Measurements from ENCODE around the gene CAPN12.
"Not testable (repeated sequence)": the region's sequence is repeated elsewhere in the genome, so short reads cannot be mapped to it uniquely, and the experiment has no call there.

Gene CAPN12, protein sequence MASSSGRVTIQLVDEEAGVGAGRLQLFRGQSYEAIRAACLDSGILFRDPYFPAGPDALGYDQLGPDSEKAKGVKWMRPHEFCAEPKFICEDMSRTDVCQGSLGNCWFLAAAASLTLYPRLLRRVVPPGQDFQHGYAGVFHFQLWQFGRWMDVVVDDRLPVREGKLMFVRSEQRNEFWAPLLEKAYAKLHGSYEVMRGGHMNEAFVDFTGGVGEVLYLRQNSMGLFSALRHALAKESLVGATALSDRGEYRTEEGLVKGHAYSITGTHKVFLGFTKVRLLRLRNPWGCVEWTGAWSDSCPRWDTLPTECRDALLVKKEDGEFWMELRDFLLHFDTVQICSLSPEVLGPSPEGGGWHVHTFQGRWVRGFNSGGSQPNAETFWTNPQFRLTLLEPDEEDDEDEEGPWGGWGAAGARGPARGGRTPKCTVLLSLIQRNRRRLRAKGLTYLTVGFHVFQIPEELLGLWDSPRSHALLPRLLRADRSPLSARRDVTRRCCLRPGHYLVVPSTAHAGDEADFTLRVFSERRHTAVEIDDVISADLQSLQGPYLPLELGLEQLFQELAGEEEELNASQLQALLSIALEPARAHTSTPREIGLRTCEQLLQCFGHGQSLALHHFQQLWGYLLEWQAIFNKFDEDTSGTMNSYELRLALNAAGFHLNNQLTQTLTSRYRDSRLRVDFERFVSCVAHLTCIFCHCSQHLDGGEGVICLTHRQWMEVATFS

GRCh38 chr19:38744298-38744681 is at the start of gene CAPN12:
Gene CAPN12, minus strand, starts transcription at chr19:38744474. Its CDS starts 309 bp downstream, at chr19:38744165.
- in situ Hi-C loops (cut with MboI; ENCODE audit: low sequenced_read_pairs), result no loop called here

DNA sequence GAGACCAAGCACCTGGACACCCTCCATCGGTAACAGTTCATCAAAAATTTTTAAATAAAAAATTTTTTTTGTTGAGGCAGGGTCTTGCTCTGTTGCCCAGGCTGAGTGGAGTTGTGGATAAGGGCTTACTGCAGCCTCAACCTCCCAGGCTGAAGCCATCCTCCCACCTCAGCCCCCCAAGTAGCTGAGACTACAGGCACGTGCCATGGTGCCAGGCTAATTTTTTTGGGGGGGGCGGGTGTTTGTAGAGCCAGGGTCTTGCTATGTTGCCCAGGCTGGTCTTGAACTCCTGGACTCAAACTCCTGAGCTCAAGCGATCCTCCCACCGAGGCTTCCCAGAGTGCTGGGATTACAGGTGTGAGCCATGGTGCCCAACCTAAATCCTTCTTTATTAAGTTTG is 49.4 kb upstream of the CAPN12 start:
- in situ Hi-C loops (cut with MboI; ENCODE audit: low sequenced_read_pairs), result no loop called here

GRCh38 chr19:38793177-38793576 is 48.9 kb upstream of the CAPN12 start:
- in situ Hi-C loops (cut with MboI; ENCODE audit: low sequenced_read_pairs), result no loop called here

DNA sequence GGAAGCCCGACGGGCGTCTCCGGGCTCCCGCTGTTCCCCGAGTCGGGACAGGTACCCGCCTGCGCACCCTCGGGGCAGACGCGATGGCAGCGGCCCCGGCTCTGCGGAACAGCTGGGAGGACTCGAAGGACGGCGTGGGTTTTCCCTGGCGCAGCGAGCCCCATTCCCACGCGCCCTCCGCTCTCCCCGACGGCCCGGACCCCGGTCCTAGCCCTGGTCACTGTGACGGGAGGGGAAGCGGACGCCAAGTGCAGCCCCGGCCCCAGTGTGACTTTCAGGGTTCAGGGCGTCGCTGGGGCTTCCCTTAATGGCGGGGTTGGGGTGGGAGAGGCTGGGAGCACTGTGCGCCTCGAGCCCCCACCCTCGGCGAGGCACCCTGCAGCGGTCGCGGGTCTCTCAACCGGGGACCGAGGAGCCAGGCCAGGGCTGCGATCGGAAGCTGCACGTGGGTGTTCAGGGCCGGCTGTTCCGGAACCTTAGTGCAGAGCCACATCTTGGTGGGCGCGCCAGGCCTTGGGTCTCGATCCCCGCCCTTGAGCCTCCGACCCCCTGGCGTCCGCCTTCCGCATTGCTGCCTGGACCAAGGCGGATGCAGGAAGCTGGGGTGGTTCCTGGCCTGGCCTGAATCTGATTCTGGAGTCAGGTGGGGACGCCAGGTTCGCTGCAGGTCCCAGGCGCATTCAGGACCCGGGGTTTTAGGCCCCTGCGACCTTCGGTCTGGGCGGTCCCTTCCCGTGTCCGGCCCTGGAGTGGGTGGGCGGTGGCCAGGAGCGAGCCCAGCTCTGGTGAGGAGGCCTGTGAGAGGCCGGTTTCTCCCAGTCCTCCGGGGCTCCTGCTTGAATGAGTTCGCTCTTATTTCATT is 48.2 kb upstream of the CAPN12 start:
- in situ Hi-C loops (cut with MboI; ENCODE audit: low sequenced_read_pairs), result no loop called here

GRCh38 chr19:38791451-38792064 is 47.3 kb upstream of the CAPN12 start:
- in situ Hi-C loops (cut with MboI; ENCODE audit: low sequenced_read_pairs), result not testable (repeated sequence)

GRCh38 chr19:38790507-38791403 is 46.5 kb upstream of the CAPN12 start:
- in situ Hi-C loops (cut with MboI; ENCODE audit: low sequenced_read_pairs), result not testable (repeated sequence)

DNA sequence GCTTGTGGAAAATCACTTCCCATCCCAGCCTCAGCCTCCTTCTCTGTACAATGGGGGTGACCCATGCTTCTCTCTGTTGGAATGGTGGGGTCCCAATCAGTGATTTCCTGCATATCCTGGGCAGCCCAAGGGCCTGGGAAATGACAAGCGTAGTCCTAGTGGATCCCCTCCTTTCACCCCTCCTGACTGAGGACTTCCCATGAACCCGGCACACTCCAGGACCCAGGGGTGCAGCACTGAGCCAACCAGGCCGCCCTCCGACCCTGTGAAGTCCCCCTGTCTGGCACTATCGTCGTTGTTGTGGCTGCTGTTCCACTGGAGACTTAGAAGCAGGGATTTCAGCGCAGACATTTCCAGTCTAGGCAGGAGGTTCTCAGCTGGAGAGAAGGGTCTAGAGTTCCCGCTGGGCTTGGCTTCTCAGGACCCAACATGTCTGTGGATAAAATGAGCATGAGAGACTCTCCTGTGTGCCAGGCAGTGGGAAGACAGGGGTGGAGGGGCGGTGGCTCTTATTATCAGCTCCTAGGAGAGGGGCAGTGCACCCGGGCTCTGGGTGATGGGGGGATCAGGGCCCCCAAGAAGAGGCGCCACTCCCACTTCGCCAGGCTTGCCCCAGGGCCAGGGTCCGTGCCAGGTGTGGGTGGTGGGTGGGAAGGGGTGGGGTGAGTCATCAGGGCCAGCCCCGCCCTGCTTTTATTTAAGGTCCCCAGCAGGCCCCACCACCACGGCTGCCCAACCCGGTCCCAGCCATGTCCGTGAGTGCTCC is 44.4 kb upstream of the CAPN12 start, which contains the start of gene LGALS7B:
Gene LGALS7B (plus strand): TSS at position 723 of the 766 bp plus-strand sequence. CDS start 27 bp downstream, at position 750.
- in situ Hi-C loops (cut with MboI; ENCODE audit: low sequenced_read_pairs), result no loop called here

DNA sequence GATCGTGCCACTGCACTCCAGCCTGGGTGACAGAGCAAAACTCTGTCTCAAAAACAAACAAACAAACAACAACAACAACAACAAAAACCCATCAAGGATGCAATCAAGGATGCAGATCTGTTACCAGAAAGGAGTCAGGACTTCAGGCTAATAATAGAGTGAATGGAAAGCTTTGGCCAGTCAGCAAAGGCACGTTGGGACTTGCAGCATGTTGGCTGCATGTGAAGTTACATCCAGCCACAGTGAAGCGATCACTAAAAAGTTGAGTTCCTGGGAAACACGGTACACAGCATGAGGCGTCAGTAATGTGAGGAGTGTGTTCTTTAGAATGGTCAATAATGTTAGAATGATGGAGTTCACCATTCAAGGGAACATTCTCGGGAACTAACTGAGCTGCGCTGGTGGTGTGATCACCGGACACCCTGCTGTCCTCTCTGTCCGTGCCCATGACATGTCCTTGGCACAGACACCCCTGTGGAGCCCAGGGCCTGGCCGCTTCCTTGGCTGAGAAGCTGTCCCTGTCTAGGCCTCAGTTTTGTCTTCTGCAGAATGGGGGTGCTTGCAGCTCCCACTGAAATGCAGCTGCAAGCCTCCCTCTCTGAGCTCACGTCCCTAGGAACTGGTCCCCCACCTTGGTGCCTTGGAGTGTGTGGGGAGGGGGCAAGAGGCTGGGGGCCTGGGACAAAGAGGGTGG is 42.4 kb upstream of the CAPN12 start:
- in situ Hi-C loops (cut with MboI; ENCODE audit: low sequenced_read_pairs), result no loop called here

DNA sequence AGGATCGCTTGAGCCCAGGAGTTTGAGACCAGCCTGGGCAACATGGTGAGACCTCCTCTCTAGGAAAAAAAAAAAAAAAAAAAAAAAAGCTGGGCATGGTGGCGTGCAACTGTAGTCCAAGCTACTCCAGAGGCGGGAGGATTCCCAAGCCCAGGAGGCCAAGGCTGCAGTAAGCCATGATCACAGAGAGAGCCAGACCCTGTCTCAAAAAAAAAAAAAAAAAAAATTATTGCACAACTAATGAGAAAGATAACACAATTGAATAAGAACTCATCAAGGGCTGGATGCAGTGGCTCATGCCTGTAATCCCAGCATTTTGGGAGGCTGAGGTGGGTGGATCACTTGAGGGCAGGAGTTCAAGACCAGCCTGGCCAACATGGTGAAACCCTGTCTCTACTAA is 41.8 kb upstream of the CAPN12 start:
- in situ Hi-C loops (cut with MboI; ENCODE audit: low sequenced_read_pairs), result not testable (repeated sequence)

GRCh38 chr19:38785187-38785699 is 41.0 kb upstream of the CAPN12 start:
- in situ Hi-C loops (cut with MboI; ENCODE audit: low sequenced_read_pairs), result no loop called here

DNA sequence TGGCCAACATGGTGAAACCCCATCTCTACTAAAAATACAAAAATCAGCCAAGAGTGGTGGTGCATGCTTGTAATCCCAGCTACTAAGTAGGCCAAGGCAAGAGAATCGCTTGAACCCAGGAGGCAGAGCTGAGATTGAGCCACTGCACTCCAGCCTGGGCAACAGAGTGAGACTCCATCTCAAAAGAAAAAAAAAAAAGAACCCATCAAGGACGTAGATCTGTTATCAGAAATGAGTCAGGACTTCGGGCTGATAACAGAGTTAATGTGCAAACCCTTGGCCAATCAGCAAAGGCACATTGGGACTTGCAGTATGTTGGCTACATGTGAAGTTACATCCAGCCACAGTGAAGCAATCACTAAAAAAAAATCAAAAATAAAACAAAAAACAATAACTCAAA is 40.0 kb upstream of the CAPN12 start:
- in situ Hi-C loops (cut with MboI; ENCODE audit: low sequenced_read_pairs), result no loop called here

- in situ Hi-C loops (cut with MboI; ENCODE audit: low sequenced_read_pairs), result not testable (repeated sequence)
Observed at GRCh38 chr19:38782212-38782611, 37.9 kb upstream of the CAPN12 start.

DNA sequence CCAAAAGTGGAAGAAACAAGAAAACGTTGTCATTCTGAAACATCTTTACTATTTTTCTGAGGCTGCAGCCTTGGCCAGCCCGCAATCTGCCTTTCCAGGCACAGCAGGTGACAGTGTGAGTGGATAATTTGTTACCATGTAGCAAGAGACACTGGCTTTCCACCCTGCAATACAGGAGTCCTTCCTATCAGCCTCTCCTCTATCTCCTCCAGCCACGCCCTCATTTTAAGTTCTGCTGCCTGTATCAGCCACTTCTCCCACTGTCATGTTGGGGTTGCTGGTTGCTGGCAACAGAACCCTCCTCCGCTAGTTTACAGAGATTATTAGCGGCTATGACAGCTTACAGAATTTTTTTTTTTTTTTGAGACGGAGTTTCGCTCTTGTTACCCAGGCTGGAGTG is 36.8 kb upstream of the CAPN12 start:
- in situ Hi-C loops (cut with MboI; ENCODE audit: low sequenced_read_pairs), result no loop called here

GRCh38 chr19:38780443-38780842 is 36.2 kb upstream of the CAPN12 start:
- in situ Hi-C loops (cut with MboI; ENCODE audit: low sequenced_read_pairs), result no loop called here

DNA sequence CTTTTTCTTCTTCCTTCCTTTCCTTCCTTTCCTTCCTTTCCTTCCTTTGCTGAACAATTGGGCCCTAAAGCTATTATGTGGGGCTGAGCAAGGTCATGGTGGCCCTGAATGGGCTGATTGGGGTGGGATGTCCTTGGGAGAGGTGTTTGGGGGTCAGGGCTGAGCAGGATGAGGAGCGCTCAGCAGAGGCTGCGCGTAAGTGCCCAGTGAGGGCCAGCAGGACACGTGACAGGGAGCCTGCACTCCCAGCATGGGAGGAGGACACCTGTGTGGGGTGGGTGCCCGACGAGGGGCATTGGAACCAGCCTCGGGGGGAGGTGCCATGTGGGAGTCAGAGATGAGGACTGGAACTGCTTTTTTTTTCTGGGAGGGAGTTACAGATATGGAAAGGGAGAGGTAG is 34.5 kb upstream of the CAPN12 start:
- in situ Hi-C loops (cut with MboI; ENCODE audit: low sequenced_read_pairs), result no loop called here

GRCh38 chr19:38774181-38774950 is 30.1 kb upstream of the CAPN12 start:
- in situ Hi-C loops (cut with MboI; ENCODE audit: low sequenced_read_pairs), result no loop called here

DNA sequence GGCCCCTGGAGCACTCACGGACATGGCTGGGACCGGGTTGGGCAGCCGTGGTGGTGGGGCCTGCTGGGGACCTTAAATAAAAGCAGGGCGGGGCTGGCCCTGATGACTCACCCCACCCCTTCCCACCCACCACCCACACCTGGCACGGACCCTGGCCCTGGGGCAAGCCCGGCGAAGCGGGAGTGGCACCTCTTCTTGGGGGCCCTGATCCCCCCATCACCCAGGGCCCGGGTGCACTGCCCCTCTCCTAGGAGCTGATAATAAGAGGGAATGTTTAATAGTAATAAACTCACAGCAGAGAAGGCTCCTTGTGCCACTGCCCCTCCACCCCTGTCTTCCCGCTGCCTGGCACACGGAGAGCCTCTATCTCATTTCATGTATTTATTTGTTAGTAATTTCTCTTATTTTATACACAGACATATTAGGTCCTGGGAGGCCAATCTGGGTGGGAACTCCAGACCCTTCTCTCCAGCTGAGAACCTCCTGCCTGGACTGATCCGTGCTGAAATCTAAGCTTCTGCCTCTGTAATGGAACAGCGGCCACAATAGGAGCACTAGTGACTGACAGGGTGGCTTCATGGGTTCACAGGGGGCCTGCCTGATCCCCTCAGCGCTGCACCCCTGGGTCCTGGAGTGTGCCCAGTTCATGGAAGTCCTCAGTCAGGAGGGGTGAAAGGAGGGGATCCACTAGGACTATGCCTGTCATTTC is 29.3 kb upstream of the CAPN12 start, which contains the start of gene LGALS7:
Gene LGALS7 (minus strand): TSS at position 49 of the 709 bp plus-strand sequence. CDS start 25 bp downstream, at position 24.
- in situ Hi-C loops (cut with MboI; ENCODE audit: low sequenced_read_pairs), result no loop called here
